Fibroblast of lung (primary cell): ENCODE measurements around the gene CNNM1. TPM values are rescaled to one million over a fixed set of nuclear protein-coding genes. Genes with fewer than 3 reads are reported as not detected.

ENCODE experiments used
- DNase-seq, 2 donors: peaks; one replicate each; pipeline versions ENCODE4 v3.0.0 to v3.0.0-alpha.2; 2010; ENCODE audit warnings: low read depth in 2 of 2
- H2AFZ ChIP-seq: 2 replicates; pipeline ENCODE4 v1.5.1; 2012; ENCODE audit warnings: low read length, control low read depth, inconsistent platforms
- H3K27ac ChIP-seq: 2 replicates; pipeline ENCODE4 v1.5.1; 2011; ENCODE audit warnings: low read length, control low read depth; ENCODE audit not compliant: insufficient read depth
- H3K27me3 ChIP-seq: 2 replicates; pipeline ENCODE4 v1.5.1; 2011; ENCODE audit warnings: mild to moderate bottlenecking, low read length; ENCODE audit not compliant: control insufficient read depth, insufficient read depth
- H3K36me3 ChIP-seq: 2 replicates; pipeline ENCODE4 v1.5.1; 2011; ENCODE audit warnings: low read length; ENCODE audit not compliant: control insufficient read depth, insufficient read depth
- H3K4me1 ChIP-seq: 2 replicates; pipeline ENCODE4 v1.5.1; 2011; ENCODE audit warnings: low read length; ENCODE audit not compliant: control insufficient read depth, insufficient read depth; ENCODE audit errors: extremely low read depth
- H3K4me2 ChIP-seq: 2 replicates; pipeline ENCODE4 v1.5.1; 2011; ENCODE audit warnings: low read length, control low read depth; ENCODE audit not compliant: insufficient read depth; ENCODE audit errors: extremely low read depth
- H3K4me3 ChIP-seq, 4 experiments: fragments of 200-600 bp in 1 of 4; sonication (generic) in 1 of 4; replicated peaks in 1 of 4; 2 replicates each; pipeline ENCODE4 v1.5.1; 2011 to 2016; ENCODE audit warnings: low read length in 4 of 4, low read depth in 3 of 4, mild to moderate bottlenecking in 3 of 4, control low read depth in 2 of 4, inconsistent platforms in 1 of 4, mixed read lengths in 1 of 4; ENCODE audit not compliant: insufficient read depth in 1 of 4; ENCODE audit errors: control extremely low read depth in 1 of 4
- H3K79me2 ChIP-seq: 2 replicates; pipeline ENCODE4 v1.5.1; 2012; ENCODE audit warnings: mild to moderate bottlenecking, low read length, inconsistent platforms; ENCODE audit not compliant: control insufficient read depth, insufficient read depth
- H3K9ac ChIP-seq: 2 replicates; pipeline ENCODE4 v1.5.1; 2011; ENCODE audit warnings: mild to moderate bottlenecking, low read length, control low read depth; ENCODE audit not compliant: insufficient read depth
- H3K9me3 ChIP-seq: 2 replicates; pipeline ENCODE4 v1.5.1; 2012; ENCODE audit warnings: low read depth, low read length; ENCODE audit not compliant: control insufficient read depth, insufficient read depth
- H4K20me1 ChIP-seq: 2 replicates; pipeline ENCODE4 v1.5.1; 2011; ENCODE audit warnings: low read length; ENCODE audit not compliant: control insufficient read depth, insufficient read depth; ENCODE audit errors: extremely low read depth
- EZH2 ChIP-seq: IDR thresholded peaks from 2 replicates; pipeline ENCODE4 v1.5.1; 2012; ENCODE audit warnings: low read length, control low read depth, mild to moderate bottlenecking; ENCODE audit errors: missing control alignments
- polyA plus RNA-seq, 2 donors: library from polyadenylated mRNA; depleted of rRNA in 1 of 2; stranded (reverse) in 1 of 2; unstranded in 1 of 2; fragments of >200 nt; gene quantifications; 2 replicates each; pipeline ENCODE4 v1.2.1, GENCODE V29; 2011 to 2012; ENCODE audit warnings: missing spikeins in 1 of 2
- total RNA-seq: library from RNA; depleted of rRNA; stranded (reverse); fragments of >200 nt; gene quantifications from 2 replicates; pipeline ENCODE4 v1.2.1, GENCODE V29; 2014
- TF ChIP-seq, protein P1 (sequence below), 2 donors: IDR thresholded peaks in 1 of 2; conservative IDR thresholded peaks in 1 of 2; 1 replicate in 1 of 2; 2 replicates in 1 of 2; pipeline ENCODE4 v1.5.1; 2011 to 2012; ENCODE audit warnings: low read length in 2 of 2, control low read depth in 1 of 2, inconsistent platforms in 1 of 2, low read depth in 1 of 2, mild to moderate bottlenecking in 1 of 2

Gene CNNM1
- total and polyA plus RNA-seq, 2 donors (not counting 1 experiment from before 2014, with no cell fraction given), result 0.20 to 0.66 TPM

DNA sequence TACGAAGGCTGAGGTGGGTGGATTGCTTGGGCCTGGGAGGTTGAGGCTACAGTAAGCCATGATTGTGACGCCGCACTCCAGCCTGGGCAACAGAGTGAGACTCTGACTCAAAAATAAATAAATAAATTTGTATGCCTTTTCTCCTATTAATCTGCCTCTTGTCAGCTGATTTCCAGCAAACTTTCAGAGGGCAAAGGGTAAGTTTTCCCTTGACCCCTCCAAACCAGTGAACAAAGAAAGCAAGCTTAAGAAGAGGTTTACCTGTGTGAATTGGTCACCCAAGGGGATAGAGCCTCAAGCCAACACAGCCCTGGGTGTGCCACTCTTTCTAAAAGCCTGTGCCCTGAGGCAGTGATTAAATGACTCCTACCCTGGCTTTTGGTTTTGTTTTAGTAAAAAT is 70.5 kb downstream of the CNNM1 start:
- Histone ChIP-seq H3K9ac (no peak overlapping the region), H3K4me3 (no peak overlapping the region), H3K27me3 (no peaks in the 10 kb centered on the region), H2AFZ (no peak overlapping the region), H3K79me2 (no peaks in the 10 kb centered on the region), H3K36me3 (no peaks in the 10 kb centered on the region), H4K20me1 (no peaks in the 10 kb centered on the region), H3K27ac (no peak overlapping the region), H3K4me2 (no peak overlapping the region), H3K4me1 (peaks cover 5% of the 10 kb centered on the region), H3K9me3 (no peaks in the 10 kb centered on the region)
- no peak for DNase-seq
- TF ChIP-seq, protein P1, sequence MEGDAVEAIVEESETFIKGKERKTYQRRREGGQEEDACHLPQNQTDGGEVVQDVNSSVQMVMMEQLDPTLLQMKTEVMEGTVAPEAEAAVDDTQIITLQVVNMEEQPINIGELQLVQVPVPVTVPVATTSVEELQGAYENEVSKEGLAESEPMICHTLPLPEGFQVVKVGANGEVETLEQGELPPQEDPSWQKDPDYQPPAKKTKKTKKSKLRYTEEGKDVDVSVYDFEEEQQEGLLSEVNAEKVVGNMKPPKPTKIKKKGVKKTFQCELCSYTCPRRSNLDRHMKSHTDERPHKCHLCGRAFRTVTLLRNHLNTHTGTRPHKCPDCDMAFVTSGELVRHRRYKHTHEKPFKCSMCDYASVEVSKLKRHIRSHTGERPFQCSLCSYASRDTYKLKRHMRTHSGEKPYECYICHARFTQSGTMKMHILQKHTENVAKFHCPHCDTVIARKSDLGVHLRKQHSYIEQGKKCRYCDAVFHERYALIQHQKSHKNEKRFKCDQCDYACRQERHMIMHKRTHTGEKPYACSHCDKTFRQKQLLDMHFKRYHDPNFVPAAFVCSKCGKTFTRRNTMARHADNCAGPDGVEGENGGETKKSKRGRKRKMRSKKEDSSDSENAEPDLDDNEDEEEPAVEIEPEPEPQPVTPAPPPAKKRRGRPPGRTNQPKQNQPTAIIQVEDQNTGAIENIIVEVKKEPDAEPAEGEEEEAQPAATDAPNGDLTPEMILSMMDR (conservative IDR thresholded peaks at IDR 0.05 in 1 of 2, IDR thresholded peaks at IDR 0.05 in 1 of 2; ENCODE audit: low read depth in 1 of 2, low read length in 2 of 2), result no peak
- TF ChIP-seq EZH2, result no peak

DNA sequence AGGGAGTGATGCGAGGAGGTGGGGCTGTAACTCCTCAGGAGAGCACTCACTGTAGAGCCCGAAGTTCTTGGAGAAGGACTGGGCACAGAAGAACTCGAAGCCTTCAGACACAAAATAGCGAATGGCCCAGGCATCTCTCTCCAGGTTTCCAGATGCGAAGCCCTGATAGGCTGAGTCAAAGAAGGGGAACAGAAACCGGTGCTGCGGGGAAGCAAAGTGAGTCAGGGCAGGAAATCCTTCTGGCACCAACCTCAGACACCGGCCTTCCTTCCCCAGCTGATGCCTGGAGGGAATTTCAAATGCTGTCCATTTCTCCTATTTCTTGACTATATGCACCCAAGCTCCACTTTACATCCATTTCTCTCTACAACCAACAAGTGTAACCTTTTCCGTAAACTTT is 74.5 kb downstream of the CNNM1 start:
- Histone ChIP-seq H3K4me2 (no peak overlapping the region), H3K27me3 (no peaks in the 10 kb centered on the region), H3K9ac (no peak overlapping the region), H3K9me3 (no peaks in the 10 kb centered on the region), H3K79me2 (no peaks in the 10 kb centered on the region), H2AFZ (no peak overlapping the region), H3K4me3 (no peak overlapping the region), H3K36me3 (no peaks in the 10 kb centered on the region), H4K20me1 (no peaks in the 10 kb centered on the region), H3K27ac (no peak overlapping the region), H3K4me1 (no peaks in the 10 kb centered on the region)
- TF ChIP-seq EZH2, result no peak
- TF ChIP-seq, protein P1 (conservative IDR thresholded peaks at IDR 0.05 in 1 of 2, IDR thresholded peaks at IDR 0.05 in 1 of 2; ENCODE audit: low read depth in 1 of 2, low read length in 2 of 2), result no peak
- DNase-seq, result no peak

DNA sequence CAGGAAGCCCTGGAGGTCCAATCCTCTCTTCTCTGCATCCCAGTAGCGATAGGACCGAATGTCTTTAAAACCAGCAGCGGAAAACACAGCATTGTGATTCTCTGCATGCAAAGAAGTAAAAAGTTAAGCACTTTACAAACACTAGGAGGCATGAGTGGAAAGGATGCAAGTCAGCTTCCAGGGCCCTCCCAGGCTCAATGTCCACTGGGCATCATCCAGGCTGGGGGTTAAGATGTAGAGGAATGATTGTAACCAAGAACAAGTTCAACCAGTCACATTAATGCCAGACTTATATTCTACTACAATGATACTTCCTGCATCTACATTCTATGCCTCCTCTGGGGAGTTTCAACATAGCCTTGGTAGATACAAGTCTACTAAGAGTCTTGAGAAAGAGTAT is 77.0 kb downstream of the CNNM1 start:
- Histone ChIP-seq H3K4me3 (no peak overlapping the region), H3K9ac (no peak overlapping the region), H3K4me1 (no peaks in the 10 kb centered on the region), H2AFZ (no peak overlapping the region), H3K9me3 (no peaks in the 10 kb centered on the region), H3K27ac (no peak overlapping the region), H3K27me3 (no peaks in the 10 kb centered on the region), H3K4me2 (no peak overlapping the region), H3K79me2 (no peaks in the 10 kb centered on the region), H4K20me1 (no peaks in the 10 kb centered on the region), H3K36me3 (no peaks in the 10 kb centered on the region)
- TF ChIP-seq, protein P1 (conservative IDR thresholded peaks at IDR 0.05 in 1 of 2, IDR thresholded peaks at IDR 0.05 in 1 of 2; ENCODE audit: low read depth in 1 of 2, low read length in 2 of 2), result no peak
- no peak for TF ChIP-seq EZH2
- DNase-seq, result no peak
